Measurements from ENCODE around the gene THBS4. TPM values are rescaled to one million over a fixed set of nuclear protein-coding genes. Genes with fewer than 3 reads are reported as not detected.

THBS4 gene
- total and polyA plus RNA-seq, 3 experiments from 2014 or later, result 0.55 to 0.98 TPM; not detected in 1

DNA sequence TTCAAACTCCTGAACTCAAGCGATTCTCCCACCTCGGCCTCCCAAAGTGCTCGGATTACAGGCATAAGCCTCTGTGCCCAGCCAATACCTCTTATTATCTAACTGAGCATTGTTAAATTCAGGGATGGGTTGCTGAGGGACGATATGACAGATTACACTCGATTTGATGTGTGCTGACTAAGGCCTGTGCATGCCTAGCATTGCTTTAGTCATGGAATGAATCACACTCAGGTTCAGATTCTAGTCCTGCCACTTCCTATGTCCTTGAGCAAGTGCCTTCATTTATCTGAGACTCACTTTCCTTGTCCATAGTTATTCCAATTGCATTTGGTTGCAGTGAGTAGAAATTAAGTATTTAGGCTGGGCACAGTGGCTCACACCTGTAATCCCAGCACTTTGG, 19.5 kb downstream of the THBS4 start:
- Histone ChIP-seq H3K27me3 (ENCODE audit: insufficient read depth, low read length, poor library complexity, severe bottlenecking) (no peaks in the 10 kb centered on the region), H3K36me3 (ENCODE audit: insufficient read depth, low read length) (no peaks in the 10 kb centered on the region), H3K9me3 (ENCODE audit: low read length) (no peaks in the 10 kb centered on the region), H3K4me1 (ENCODE audit: insufficient read depth, low read length) (no peaks in the 10 kb centered on the region), H3K4me3 (ENCODE audit: low read length) (no peak overlapping the region), H3K27ac (ENCODE audit: low read depth, low read length) (no peak overlapping the region)
- POLR2A ChIA-PET, result no interaction called here
- H3K4me1 Mint-ChIP-seq, result no peaks in the 10 kb centered on the region
- H3K4me3 Mint-ChIP-seq, result no peak overlapping the region
- DNase-seq, result no peak
- H3K27ac Mint-ChIP-seq, result no peak overlapping the region
- H3K36me3 Mint-ChIP-seq, result peaks cover 0 to 1% (median 0%) of the 10 kb centered on the region in 3 donors
- CTCF ChIA-PET, result no interaction called here
- H3K9me3 Mint-ChIP-seq, result no peaks in the 10 kb centered on the region
- peaks cover 3 to 14% of the 10 kb centered on the region in 2 donors for H3K27me3 Mint-ChIP-seq

DNA sequence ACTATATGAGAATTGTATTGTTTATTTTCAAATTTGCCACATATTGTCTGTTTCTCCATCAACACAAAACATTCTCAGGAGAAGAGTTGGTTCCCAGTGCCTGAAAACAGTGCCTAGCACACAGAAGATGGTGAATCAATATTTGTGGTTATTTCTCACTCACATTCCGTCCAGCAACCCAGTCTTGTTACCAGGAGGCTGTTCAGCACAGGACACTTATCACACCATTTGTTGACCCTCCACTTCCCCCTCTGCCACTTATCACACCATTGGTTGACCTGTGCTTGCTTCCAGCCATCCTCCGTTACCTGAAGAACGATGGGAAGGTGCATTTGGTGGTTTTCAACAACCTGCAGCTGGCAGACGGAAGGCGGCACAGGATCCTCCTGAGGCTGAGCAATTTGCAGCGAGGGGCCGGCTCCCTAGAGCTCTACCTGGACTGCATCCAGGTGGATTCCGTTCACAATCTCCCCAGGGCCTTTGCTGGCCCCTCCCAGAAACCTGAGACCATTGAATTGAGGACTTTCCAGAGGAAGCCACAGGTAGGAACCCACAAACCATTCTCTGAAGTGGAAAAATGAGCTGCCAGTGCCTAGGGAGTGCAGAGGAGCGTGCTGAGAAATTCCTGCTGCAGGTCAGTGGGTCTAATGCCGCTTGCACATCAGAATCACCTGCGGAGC, 20.5 kb downstream of the THBS4 start:
- CTCF ChIA-PET, result no interaction called here
- POLR2A ChIA-PET, result no interaction called here
- peaks cover 0 to 1% (median 0%) of the 10 kb centered on the region in 3 donors for H3K36me3 Mint-ChIP-seq

GRCh38 chr5:80057099-80057498, 22.0 kb downstream of the THBS4 start:
- ChIA-PET CTCF (interaction anchor here (1.2 kb wide), 1 partner anchor 26 kb away, joined by 3 read pairs; no protein-coding TSS in a partner anchor), POLR2A (no interaction called here)
- Histone ChIP-seq H3K36me3 (ENCODE audit: insufficient read depth, low read length) (no peaks in the 10 kb centered on the region), H3K4me3 (ENCODE audit: low read length) (no peak overlapping the region), H3K27ac (ENCODE audit: low read depth, low read length) (no peak overlapping the region), H3K4me1 (ENCODE audit: insufficient read depth, low read length) (no peaks in the 10 kb centered on the region), H3K9me3 (ENCODE audit: low read length) (no peaks in the 10 kb centered on the region), H3K27me3 (ENCODE audit: insufficient read depth, low read length, poor library complexity, severe bottlenecking) (no peaks in the 10 kb centered on the region)
- no peak for DNase-seq
- Mint-ChIP-seq H3K9me3 (no peaks in the 10 kb centered on the region), H3K4me3 (no peak overlapping the region), H3K27me3 (peaks cover 0 to 3% of the 10 kb centered on the region in 2 donors), H3K27ac (no peak overlapping the region), H3K36me3 (peaks cover 0 to 1% (median 0%) of the 10 kb centered on the region in 3 donors), H3K4me1 (peaks cover 0 to 5% (median 0%) of the 10 kb centered on the region in 3 donors)

More for the DNA sequence above, 20.5 kb downstream of the THBS4 start:
- DNase-seq, result no peak
- Mint-ChIP-seq H3K27me3 (peaks cover 1 to 4% of the 10 kb centered on the region in 2 donors), H3K4me3 (no peak overlapping the region), H3K9me3 (no peaks in the 10 kb centered on the region), H3K4me1 (peaks cover 0 to under 1% (median 0%) of the 10 kb centered on the region in 3 donors), H3K27ac (no peak overlapping the region)
- no peaks in the 10 kb centered on the region for H3K36me3 ChIP-seq (ENCODE audit: insufficient read depth, low read length)
- no peak overlapping the region for H3K27ac ChIP-seq (ENCODE audit: low read depth, low read length)
- no peaks in the 10 kb centered on the region for H3K27me3 ChIP-seq (ENCODE audit: insufficient read depth, low read length, poor library complexity, severe bottlenecking)
- H3K4me3 ChIP-seq (ENCODE audit: low read length), result no peak overlapping the region
- H3K9me3 ChIP-seq (ENCODE audit: low read length), result no peaks in the 10 kb centered on the region
- no peaks in the 10 kb centered on the region for H3K4me1 ChIP-seq (ENCODE audit: insufficient read depth, low read length)

- Mint-ChIP-seq H3K9me3 (no peaks in the 10 kb centered on the region), H3K4me1 (peaks cover 0 to 5% (median 0%) of the 10 kb centered on the region in 3 donors), H3K4me3 (no peak overlapping the region), H3K36me3 (peaks cover 0 to 1% (median 0%) of the 10 kb centered on the region in 3 donors), H3K27ac (no peak overlapping the region), H3K27me3 (peaks cover 0 to 3% of the 10 kb centered on the region in 2 donors)
- POLR2A ChIA-PET, result no interaction called here
- H3K27me3 ChIP-seq (ENCODE audit: insufficient read depth, low read length, poor library complexity, severe bottlenecking), result no peaks in the 10 kb centered on the region
- H3K9me3 ChIP-seq (ENCODE audit: low read length), result no peaks in the 10 kb centered on the region
- CTCF ChIA-PET, result no interaction called here
- H3K4me3 ChIP-seq (ENCODE audit: low read length), result no peak overlapping the region
- H3K27ac ChIP-seq (ENCODE audit: low read depth, low read length), result no peak overlapping the region
- H3K36me3 ChIP-seq (ENCODE audit: insufficient read depth, low read length), result no peaks in the 10 kb centered on the region
- DNase-seq, result no peak
- H3K4me1 ChIP-seq (ENCODE audit: insufficient read depth, low read length), result no peaks in the 10 kb centered on the region
Measured at GRCh38 chr5:80057921-80058320, 22.8 kb downstream of the THBS4 start.

GRCh38 chr5:80059354-80059980, 24.3 kb downstream of the THBS4 start:
- Mint-ChIP-seq H3K9me3 (no peaks in the 10 kb centered on the region), H3K36me3 (peaks cover 0 to 9% (median 6%) of the 10 kb centered on the region in 3 donors), H3K27me3 (peaks cover under 1 to 3% of the 10 kb centered on the region in 2 donors), H3K4me3 (no peak overlapping the region), H3K27ac (no peak overlapping the region), H3K4me1 (peaks cover 0 to 5% (median 0%) of the 10 kb centered on the region in 3 donors)
- ChIA-PET POLR2A (interaction anchor here (0.6 kb wide), 1 partner anchor 318 kb away, joined by 3 read pairs; no protein-coding TSS in a partner anchor), CTCF (no interaction called here)
- H3K27me3 ChIP-seq (ENCODE audit: insufficient read depth, low read length, poor library complexity, severe bottlenecking), result no peaks in the 10 kb centered on the region
- no peaks in the 10 kb centered on the region for H3K9me3 ChIP-seq (ENCODE audit: low read length)
- DNase-seq, result no peak
- H3K4me1 ChIP-seq (ENCODE audit: insufficient read depth, low read length), result no peaks in the 10 kb centered on the region
- no peak overlapping the region for H3K4me3 ChIP-seq (ENCODE audit: low read length)
- no peak overlapping the region for H3K27ac ChIP-seq (ENCODE audit: low read depth, low read length)
- H3K36me3 ChIP-seq (ENCODE audit: insufficient read depth, low read length), result no peaks in the 10 kb centered on the region

DNA sequence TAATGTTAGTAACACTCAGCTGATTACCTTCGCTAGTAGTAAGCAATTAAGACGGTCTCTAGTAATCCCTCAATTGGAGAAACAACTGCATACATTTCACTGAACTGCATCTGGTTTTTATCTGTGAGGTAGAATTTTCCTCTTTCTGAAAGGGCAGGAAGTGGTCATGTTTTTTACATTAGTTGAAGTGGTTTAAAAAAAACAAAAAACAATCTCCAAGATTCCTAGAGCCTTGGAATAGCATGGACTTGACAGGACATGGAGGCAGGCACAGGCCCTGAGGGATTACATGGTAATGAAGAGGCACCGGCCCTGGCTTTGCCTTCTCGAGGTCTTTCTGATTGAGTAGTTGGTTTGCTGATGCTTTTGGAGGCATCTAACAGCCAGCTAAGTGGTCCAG, 25.8 kb downstream of the THBS4 start:
- no peaks in the 10 kb centered on the region for H3K9me3 Mint-ChIP-seq
- ChIA-PET POLR2A (no interaction called here), CTCF (no interaction called here)
- Histone ChIP-seq H3K36me3 (ENCODE audit: insufficient read depth, low read length) (no peaks in the 10 kb centered on the region), H3K4me3 (ENCODE audit: low read length) (no peak overlapping the region), H3K27me3 (ENCODE audit: insufficient read depth, low read length, poor library complexity, severe bottlenecking) (no peaks in the 10 kb centered on the region), H3K27ac (ENCODE audit: low read depth, low read length) (no peak overlapping the region), H3K4me1 (ENCODE audit: insufficient read depth, low read length) (no peaks in the 10 kb centered on the region), H3K9me3 (ENCODE audit: low read length) (no peaks in the 10 kb centered on the region)
- DNase-seq, result no peak
- no peak overlapping the region for H3K4me3 Mint-ChIP-seq
- H3K4me1 Mint-ChIP-seq, result peaks cover 0 to 5% (median 0%) of the 10 kb centered on the region in 3 donors
- H3K27ac Mint-ChIP-seq, result no peak overlapping the region
- peaks cover 0 to 9% (median 8%) of the 10 kb centered on the region in 3 donors for H3K36me3 Mint-ChIP-seq
- H3K27me3 Mint-ChIP-seq, result peaks cover 3 to 4% of the 10 kb centered on the region in 2 donors

DNA sequence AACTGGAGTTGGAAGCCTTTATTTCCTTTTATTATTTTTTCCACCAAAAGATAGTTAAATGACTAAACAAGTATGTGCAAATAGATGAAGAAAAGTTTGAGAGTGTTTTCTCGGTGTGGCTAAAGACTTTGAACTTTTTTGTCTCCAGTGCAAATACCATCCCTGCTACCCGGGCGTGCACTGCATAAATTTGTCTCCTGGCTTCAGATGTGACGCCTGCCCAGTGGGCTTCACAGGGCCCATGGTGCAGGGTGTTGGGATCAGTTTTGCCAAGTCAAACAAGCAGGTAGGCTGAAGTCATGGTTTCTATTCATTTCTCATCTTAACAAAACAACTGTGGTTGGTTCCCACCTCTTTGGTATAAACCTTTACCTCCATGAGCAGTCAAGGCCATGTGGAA, 26.4 kb downstream of the THBS4 start:
- CTCF ChIA-PET, result interaction anchor here (0.8 kb wide), 1 partner anchor 22 kb away, joined by 5 read pairs; no protein-coding TSS in a partner anchor
- peaks cover 3 to 4% of the 10 kb centered on the region in 2 donors for H3K27me3 Mint-ChIP-seq

DNA sequence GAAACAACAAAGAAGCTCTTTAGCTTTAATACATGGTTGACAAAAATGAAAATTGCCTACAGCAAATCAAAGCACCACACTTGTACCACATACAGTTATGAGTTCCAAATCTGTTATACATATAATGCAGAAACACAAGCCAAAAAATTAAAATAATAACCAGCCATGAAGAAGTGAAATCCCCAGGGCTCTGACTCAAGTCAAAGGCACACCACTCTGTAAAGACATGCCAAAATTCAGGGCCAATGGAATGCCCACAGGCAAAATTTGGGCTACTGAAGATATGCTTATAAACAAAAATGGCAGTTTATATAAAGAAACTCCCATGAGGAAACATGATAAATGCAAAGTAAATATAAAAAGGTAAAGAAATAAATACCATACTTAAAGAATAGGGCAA, 29.0 kb downstream of the THBS4 start:
- CTCF ChIA-PET, result no interaction called here

More for the DNA sequence above, 26.4 kb downstream of the THBS4 start:
- Histone ChIP-seq H3K4me1 (ENCODE audit: insufficient read depth, low read length) (no peaks in the 10 kb centered on the region), H3K9me3 (ENCODE audit: low read length) (no peaks in the 10 kb centered on the region), H3K36me3 (ENCODE audit: insufficient read depth, low read length) (no peaks in the 10 kb centered on the region), H3K4me3 (ENCODE audit: low read length) (no peak overlapping the region), H3K27ac (ENCODE audit: low read depth, low read length) (no peak overlapping the region), H3K27me3 (ENCODE audit: insufficient read depth, low read length, poor library complexity, severe bottlenecking) (no peaks in the 10 kb centered on the region)
- POLR2A ChIA-PET, result no interaction called here
- peaks cover 0 to 9% (median 9%) of the 10 kb centered on the region in 3 donors for H3K36me3 Mint-ChIP-seq
- peaks cover 0 to 5% (median 0%) of the 10 kb centered on the region in 3 donors for H3K4me1 Mint-ChIP-seq
- no peak overlapping the region for H3K27ac Mint-ChIP-seq
- H3K4me3 Mint-ChIP-seq, result no peak overlapping the region
- no peak for DNase-seq
- H3K9me3 Mint-ChIP-seq, result no peaks in the 10 kb centered on the region

More for the DNA sequence above, 29.0 kb downstream of the THBS4 start:
- peaks cover 0 to 4% of the 10 kb centered on the region in 2 donors for H3K27me3 Mint-ChIP-seq
- H3K9me3 Mint-ChIP-seq, result no peaks in the 10 kb centered on the region
- Histone ChIP-seq H3K4me3 (ENCODE audit: low read length) (no peak overlapping the region), H3K4me1 (ENCODE audit: insufficient read depth, low read length) (no peaks in the 10 kb centered on the region), H3K9me3 (ENCODE audit: low read length) (no peaks in the 10 kb centered on the region), H3K27ac (ENCODE audit: low read depth, low read length) (no peak overlapping the region), H3K27me3 (ENCODE audit: insufficient read depth, low read length, poor library complexity, severe bottlenecking) (no peaks in the 10 kb centered on the region), H3K36me3 (ENCODE audit: insufficient read depth, low read length) (no peaks in the 10 kb centered on the region)
- H3K4me1 Mint-ChIP-seq, result peaks cover 0 to 5% (median 0%) of the 10 kb centered on the region in 3 donors
- H3K27ac Mint-ChIP-seq, result no peak overlapping the region
- DNase-seq, result no peak
- H3K36me3 Mint-ChIP-seq, result peaks cover 0 to 16% (median 9%) of the 10 kb centered on the region in 3 donors
- no peak overlapping the region for H3K4me3 Mint-ChIP-seq
- POLR2A ChIA-PET, result no interaction called here

Data from CD8-positive, alpha-beta memory T cell (primary cell).